HUES6 (cell line): Measurements from ENCODE around the gene RNPEP.
"Not testable (repeated sequence)": the region's sequence is repeated elsewhere in the genome, so short reads cannot be mapped to it uniquely, and the experiment has no call there.

Source experiments
- H3K27ac ChIP-seq: 2 replicates; pipeline ENCODE4 v1.7.0; 2013; ENCODE audit warnings: low read depth, mild to moderate bottlenecking, low read length, inconsistent platforms
- H3K27me3 ChIP-seq: 2 replicates; pipeline ENCODE4 v1.6.1; 2013; ENCODE audit warnings: low read length; ENCODE audit not compliant: control insufficient read depth, insufficient read depth
- H3K36me3 ChIP-seq: 2 replicates; pipeline ENCODE4 v1.6.1; 2013; ENCODE audit warnings: low read length; ENCODE audit not compliant: control insufficient read depth, insufficient read depth
- H3K4me1 ChIP-seq: 2 replicates; pipeline ENCODE4 v1.6.1; 2013; ENCODE audit warnings: low read length; ENCODE audit not compliant: control insufficient read depth, insufficient read depth
- H3K4me3 ChIP-seq: 2 replicates; pipeline ENCODE4 v1.5.1; 2013; ENCODE audit warnings: low read depth, low read length
- H3K9ac ChIP-seq: one replicate; pipeline ENCODE4 v1.6.1; 2013; ENCODE audit warnings: mild to moderate bottlenecking, low read length
- H3K9me3 ChIP-seq: 2 replicates; pipeline ENCODE4 v1.6.1; 2013; ENCODE audit warnings: low read depth, low read length; ENCODE audit not compliant: control insufficient read depth, insufficient read depth

The RNPEP gene

DNA sequence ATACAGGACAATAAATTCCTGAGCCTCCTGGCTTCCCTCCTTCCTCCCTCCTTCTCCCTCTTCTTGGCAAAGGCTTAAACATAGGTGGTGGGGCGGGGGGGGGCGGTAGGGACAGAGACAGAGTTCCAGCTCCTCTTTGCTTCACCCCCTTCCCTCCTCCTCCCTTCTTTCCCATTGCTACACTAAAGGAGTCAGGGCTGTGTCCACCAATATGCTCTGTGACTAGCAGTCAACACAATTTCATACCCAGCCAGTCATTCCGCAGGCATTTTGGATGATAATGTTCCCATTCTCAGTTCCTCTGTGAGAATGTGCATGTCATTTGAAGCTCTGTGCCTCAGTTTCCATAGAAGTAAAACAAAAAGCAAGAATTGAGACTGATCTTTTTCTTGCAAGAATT lies 37.8 kb upstream of the RNPEP start:
- peaks cover 22% of the 10 kb centered on the region for H3K27me3 ChIP-seq
- H3K9me3 ChIP-seq = no peaks in the 10 kb centered on the region
- H3K9ac ChIP-seq = no peak overlapping the region
- H3K27ac ChIP-seq = no peak overlapping the region
- no peaks in the 10 kb centered on the region for H3K36me3 ChIP-seq
- peaks cover 26% of the 10 kb centered on the region for H3K4me1 ChIP-seq
- no peak overlapping the region for H3K4me3 ChIP-seq

DNA sequence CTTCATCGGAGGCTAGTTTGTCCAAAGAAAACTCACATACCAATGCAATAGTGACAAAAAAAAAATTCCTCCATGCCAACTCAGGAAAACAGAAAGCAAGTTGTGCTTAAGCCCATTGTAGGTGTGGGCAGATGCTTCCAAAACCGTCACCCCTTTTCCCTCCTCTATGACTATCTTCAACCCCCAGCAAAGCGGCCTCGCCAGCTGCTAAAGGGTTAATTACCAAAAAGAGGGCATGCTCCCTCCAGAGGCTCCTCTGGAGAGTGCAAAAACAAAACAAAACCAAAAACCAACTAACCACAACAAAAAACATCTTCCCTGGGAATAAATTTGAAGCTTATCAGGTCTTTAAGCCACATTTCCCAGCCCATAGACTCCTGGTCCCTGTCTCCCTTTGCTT lies 37.3 kb upstream of the RNPEP start:
- no peaks in the 10 kb centered on the region for H3K9me3 ChIP-seq
- peaks cover 22% of the 10 kb centered on the region for H3K27me3 ChIP-seq
- H3K27ac ChIP-seq = no peak overlapping the region
- H3K4me1 ChIP-seq = peaks cover 26% of the 10 kb centered on the region
- H3K36me3 ChIP-seq = no peaks in the 10 kb centered on the region
- peak overlapping the region; percentile 2; the same call in 1 of the 2 replicates for H3K4me3 ChIP-seq
- H3K9ac ChIP-seq = no peak overlapping the region

DNA sequence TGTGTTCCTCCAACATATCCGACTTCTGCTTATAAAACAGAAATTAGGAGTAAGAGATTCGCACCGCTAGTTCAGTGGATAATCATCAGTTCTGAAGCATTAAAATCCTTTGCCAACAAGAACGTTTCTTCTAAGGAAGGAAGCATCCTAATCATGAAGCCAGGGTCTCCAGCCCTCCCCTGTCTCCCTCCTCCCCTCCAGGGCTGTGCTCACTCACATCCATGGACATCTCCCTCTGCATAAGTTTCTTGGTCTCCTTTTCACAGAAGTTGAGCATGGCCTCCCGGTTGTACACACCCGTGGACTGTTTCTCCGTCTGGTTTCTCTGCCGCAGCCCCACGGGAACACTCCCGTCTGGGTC lies 36.6 kb upstream of the RNPEP start:
- Histone ChIP-seq H3K9ac (peak overlapping the region; percentile 4), H3K9me3 (no peaks in the 10 kb centered on the region), H3K27me3 (peaks cover 22% of the 10 kb centered on the region), H3K36me3 (no peaks in the 10 kb centered on the region), H3K4me1 (peaks cover 26% of the 10 kb centered on the region), H3K4me3 (peak overlapping the region; percentile 70), H3K27ac (no peak overlapping the region)

GRCh38 chr1:201946224-201946908 lies 36.1 kb upstream of the RNPEP start, which contains the start of gene LMOD1:
Gene LMOD1, minus strand, starts transcription at chr1:201946548. Its CDS starts 208 bp downstream, at chr1:201946340.
- H3K9me3 ChIP-seq = no peaks in the 10 kb centered on the region
- no peaks in the 10 kb centered on the region for H3K36me3 ChIP-seq
- peak within 1 kb of the TSS; percentile 41 for H3K9ac ChIP-seq
- H3K4me3 ChIP-seq = peak within 1 kb of the TSS; percentile 70
- H3K27ac ChIP-seq = no peak within 1 kb of the TSS
- H3K27me3 ChIP-seq = peaks cover 22% of the 10 kb centered on the region
- peaks cover 23% of the 10 kb centered on the region for H3K4me1 ChIP-seq

GRCh38 chr1:201947697-201948008 lies 34.8 kb upstream of the RNPEP start:
- Histone ChIP-seq H3K4me1 (peaks cover 13% of the 10 kb centered on the region), H3K27me3 (peaks cover 22% of the 10 kb centered on the region), H3K36me3 (no peaks in the 10 kb centered on the region), H3K4me3 (no peak overlapping the region), H3K9me3 (no peaks in the 10 kb centered on the region), H3K27ac (no peak overlapping the region), H3K9ac (no peak overlapping the region)

GRCh38 chr1:201949491-201949890 lies 33.0 kb upstream of the RNPEP start:
- H3K4me1 ChIP-seq = peaks cover 17% of the 10 kb centered on the region
- H3K27ac ChIP-seq = no peak overlapping the region
- H3K36me3 ChIP-seq = no peaks in the 10 kb centered on the region
- H3K27me3 ChIP-seq = peaks cover 22% of the 10 kb centered on the region
- no peaks in the 10 kb centered on the region for H3K9me3 ChIP-seq
- H3K9ac ChIP-seq = no peak overlapping the region
- H3K4me3 ChIP-seq = no peak overlapping the region

- Histone ChIP-seq H3K4me3 (peak overlapping the region; percentile 97), H3K9me3 (no peaks in the 10 kb centered on the region), H3K36me3 (peaks cover 21% of the 10 kb centered on the region), H3K4me1 (peaks cover 7% of the 10 kb centered on the region), H3K27ac (peak overlapping the region; percentile 78; the same call in 1 of the 2 replicates), H3K27me3 (no peaks in the 10 kb centered on the region), H3K9ac (peak overlapping the region; percentile 97)
Measured at GRCh38 chr1:201954263-201955008, 28.0 kb upstream of the RNPEP start.

DNA sequence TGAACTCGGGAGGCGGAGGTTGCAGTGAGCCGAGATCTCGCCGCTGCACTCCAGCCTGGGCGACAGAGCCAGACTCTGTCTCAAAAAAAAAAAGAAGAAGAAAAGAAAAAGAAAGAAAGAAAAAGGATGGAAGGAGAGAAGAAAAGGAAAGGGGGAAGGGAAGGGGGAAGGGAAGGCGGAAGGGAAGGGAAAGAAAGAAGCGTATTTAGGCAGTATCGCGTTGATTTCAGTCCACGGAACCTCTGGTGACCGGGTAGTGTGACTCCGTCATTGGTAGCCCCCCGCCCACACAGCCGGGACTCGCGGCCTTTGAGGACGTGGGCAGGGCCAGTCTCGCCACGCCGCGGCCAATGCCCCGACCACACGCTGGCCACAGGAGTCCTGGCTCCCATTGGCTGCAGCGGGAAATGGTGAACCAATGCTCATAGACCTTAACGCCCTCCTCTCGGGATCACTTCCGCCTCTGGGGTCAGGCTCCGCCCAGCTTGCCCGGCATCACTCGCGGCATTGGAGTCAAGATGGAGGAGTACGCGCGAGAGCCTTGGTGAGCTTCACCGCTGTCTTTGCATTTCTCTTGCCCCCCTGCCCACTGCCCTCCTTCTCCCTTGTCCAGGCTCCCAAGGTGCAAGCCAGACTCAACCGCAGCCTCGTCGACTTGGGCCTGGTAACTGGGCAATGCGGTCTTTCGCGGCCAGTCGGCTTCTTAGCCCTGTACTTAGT lies 27.3 kb upstream of the RNPEP start, which contains the start of gene TIMM17A:
TSS of gene TIMM17A (plus strand) at position 495 of the 720 bp plus-strand sequence. CDS start at position 519, 24 bp downstream.
- H3K36me3 ChIP-seq = peaks cover 25% of the 10 kb centered on the region

DNA sequence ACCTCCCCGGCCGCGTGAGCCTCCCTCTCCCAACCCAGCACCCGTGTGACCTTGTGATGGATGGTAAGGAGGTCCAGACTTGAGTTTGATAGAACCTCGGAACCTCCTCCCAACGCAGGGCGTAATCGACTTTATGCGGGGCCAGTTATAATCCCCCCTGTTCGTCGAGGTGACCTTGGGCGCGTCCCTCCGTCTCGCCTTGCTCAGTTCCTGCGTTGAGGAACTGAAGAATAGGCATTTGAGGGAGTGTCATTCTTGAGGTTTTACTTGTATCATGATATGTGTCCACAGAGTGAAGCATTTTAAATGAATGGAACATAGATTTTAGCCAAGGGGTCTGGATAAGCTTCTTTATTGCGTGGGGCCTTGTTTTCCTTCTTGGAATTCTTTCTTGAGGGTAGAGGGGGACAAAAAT lies 26.7 kb upstream of the RNPEP start:
- Histone ChIP-seq H3K9me3 (no peaks in the 10 kb centered on the region), H3K27me3 (no peaks in the 10 kb centered on the region), H3K9ac (peak overlapping the region; percentile 97), H3K27ac (peak overlapping the region; percentile 78; the same call in 1 of the 2 replicates), H3K4me1 (peaks cover 7% of the 10 kb centered on the region), H3K4me3 (peak overlapping the region; percentile 97), H3K36me3 (peaks cover 31% of the 10 kb centered on the region)

More for the DNA sequence above, 27.3 kb upstream of the RNPEP start, which contains the start of gene TIMM17A:
- H3K9ac ChIP-seq = peak within 1 kb of the TSS; percentile 97
- H3K4me1 ChIP-seq = peaks cover 7% of the 10 kb centered on the region
- H3K9me3 ChIP-seq = no peaks in the 10 kb centered on the region
- peak within 1 kb of the TSS; percentile 78; the same call in 1 of the 2 replicates for H3K27ac ChIP-seq
- H3K27me3 ChIP-seq = no peaks in the 10 kb centered on the region
- peak within 1 kb of the TSS; percentile 97 for H3K4me3 ChIP-seq

DNA sequence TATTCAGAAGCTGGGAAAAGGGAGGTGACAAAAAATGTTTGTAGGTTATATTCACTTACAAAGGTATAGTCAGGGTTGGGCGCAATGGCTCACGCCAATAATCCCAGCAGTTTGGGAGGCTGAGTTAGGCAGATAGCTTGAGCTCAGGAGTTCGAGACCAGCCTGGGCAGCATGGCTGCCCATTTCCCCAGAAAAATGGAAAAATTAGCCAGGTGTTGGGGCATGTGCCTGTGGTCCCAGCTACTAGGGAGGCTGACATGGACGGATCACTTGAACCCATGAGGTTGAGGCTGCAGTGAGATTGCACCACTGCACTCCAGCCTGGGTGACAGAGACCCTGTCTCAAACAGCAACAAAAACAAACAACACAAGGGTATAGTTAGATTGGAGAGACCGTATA lies 24.1 kb upstream of the RNPEP start:
- no peak overlapping the region for H3K9ac ChIP-seq
- no peaks in the 10 kb centered on the region for H3K27me3 ChIP-seq
- H3K9me3 ChIP-seq = no peaks in the 10 kb centered on the region
- no peak overlapping the region for H3K4me3 ChIP-seq
- H3K4me1 ChIP-seq = peaks cover 7% of the 10 kb centered on the region
- H3K27ac ChIP-seq = no peak overlapping the region
- H3K36me3 ChIP-seq = peaks cover 54% of the 10 kb centered on the region

GRCh38 chr1:201962382-201962781 lies 20.1 kb upstream of the RNPEP start:
- H3K4me1 ChIP-seq, H3K9ac ChIP-seq, H3K27me3 ChIP-seq, H3K9me3 ChIP-seq, H3K4me3 ChIP-seq, H3K27ac ChIP-seq: not testable (repeated sequence)
- H3K36me3 ChIP-seq = peaks cover 79% of the 10 kb centered on the region
